ENCODE results near the gene PDK1.
"Not testable (repeated sequence)": the region's sequence is repeated elsewhere in the genome, so short reads cannot be mapped to it uniquely, and the experiment has no call there.

The PDK1 gene

DNA sequence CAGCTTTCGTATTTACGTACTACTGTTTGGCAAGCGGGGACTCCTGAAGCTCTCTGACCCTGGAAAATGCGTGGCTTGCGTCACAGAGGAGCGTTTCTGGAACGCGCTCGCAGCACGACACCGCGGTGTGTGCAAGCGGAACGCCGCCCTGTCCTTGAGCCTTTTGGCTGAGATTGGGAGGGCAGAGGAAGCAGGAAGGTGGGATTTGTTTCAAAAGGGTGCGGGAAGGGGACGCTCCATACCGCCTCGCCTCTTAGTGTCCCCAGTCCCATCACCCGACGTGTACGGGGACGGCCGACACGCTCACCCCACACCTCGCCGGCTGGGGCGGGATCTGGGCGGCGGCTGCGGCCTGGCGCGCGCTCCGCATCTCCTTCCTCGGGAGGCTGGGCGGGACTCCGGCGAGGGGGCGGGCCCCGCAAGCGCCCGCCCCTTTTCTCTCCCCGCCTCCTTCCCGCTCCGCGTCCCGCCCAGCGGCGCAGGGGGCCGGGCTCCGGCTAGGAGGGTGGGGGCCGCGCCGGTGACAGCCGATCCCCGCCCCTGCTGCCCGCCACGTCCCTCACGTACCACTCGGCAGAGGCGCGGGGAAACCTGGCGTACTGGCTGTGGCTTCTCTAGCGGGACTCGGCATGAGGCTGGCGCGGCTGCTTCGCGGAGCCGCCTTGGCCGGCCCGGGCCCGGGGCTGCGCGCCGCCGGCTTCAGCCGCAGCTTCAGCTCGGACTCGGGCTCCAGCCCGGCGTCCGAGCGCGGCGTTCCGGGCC, at the start of gene PDK1:
PDK1 (plus strand) TSS at position 569 of the 762 bp plus-strand sequence; CDS start at position 630, 61 bp downstream.
- peak; percentile 73 for DNase-seq (ENCODE audit: low read depth)

DNA sequence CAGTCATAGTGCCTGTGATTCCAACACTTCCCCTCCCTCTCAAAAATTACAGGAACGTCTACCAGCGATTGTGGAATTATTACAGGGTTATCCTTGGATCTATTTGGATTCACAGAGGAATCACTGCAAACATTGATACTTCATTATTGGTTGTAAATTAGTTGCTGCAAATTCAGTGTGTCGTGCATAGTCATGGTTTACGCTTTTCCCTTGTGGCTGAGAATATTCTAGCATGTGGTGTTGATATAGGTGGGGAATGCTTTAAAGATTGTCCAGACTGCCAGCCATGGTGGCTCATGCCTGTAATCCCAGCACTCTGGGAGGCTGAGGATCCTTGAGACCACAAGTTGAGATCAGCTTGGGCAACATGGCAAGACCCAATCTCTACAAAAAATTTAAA, 48.7 kb upstream of the PDK1 start:
- no peak for DNase-seq (ENCODE audit: low read depth)

DNA sequence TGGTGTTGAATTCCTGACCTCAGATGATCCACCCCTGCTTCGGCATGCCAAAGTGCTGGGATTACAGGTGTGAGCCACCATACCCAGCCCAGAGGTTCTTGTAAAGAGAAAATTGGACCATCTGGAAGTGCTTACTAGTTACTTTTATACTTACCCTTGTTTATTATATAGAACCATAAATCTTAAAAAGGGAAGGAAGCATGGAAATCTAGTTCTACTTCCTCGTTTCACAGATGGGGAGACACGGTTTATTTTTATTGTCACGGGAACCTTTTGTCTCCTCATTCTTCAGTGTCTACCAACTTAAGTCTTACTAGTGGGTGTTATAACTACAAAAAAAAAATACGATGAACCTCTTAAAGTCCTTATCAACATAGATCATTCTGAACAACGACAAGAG, 45.8 kb upstream of the PDK1 start:
- no peak for DNase-seq (ENCODE audit: low read depth)

DNA sequence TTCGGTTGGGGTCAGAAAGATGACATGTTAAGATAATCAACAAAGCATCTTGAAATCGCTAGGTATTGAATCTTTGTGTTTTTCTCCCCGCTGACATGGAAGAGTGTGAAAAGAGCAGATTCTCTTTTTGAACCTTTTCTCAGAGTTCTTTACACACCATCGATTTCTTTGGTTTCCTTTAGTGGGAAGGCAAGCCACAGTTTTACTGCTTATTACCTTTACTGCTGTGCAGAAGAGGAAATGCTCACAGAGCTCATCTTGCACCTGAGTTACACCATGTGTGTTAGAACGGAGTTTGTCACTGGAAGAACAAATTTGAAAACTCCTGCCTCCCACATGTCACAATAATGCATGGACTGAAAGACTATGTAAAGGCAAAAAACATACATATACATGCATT, 45.3 kb upstream of the PDK1 start:
- DNase-seq (ENCODE audit: low read depth) = no peak

DNA sequence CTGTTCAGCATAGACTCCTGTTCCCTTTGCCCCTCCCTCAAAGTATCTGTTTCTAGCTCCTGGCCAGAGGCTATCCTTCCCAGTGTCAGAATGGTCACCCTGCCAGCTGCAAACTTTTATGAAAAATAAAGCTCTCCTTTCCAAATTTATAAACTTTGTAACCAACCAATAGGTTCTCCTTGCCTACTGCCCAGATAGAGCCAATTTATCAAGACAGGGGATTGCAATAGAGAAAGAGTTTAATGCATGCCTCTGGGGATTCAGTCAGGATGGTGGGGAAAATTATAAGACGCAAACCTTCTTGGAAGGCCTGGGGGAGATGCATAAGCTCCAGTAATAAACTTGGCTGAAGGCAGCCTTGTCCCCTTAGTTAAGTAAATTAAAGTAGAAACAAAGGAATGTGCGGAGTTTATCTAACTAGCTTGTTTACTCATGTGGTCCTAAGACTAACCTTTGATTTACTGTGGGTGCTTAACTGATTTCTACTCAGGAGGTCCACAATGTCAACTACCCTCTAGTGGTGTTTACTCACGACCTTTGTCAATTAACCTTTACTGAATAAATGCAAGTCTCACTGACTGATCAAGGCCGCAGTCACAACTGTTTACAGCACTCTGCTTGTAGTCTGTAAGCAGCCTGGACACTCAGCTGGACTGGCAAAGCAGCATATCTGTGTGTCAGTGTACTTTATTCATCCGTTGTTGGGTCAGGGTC, 42.9 kb upstream of the PDK1 start:
- no peak for DNase-seq (ENCODE audit: low read depth)

DNA sequence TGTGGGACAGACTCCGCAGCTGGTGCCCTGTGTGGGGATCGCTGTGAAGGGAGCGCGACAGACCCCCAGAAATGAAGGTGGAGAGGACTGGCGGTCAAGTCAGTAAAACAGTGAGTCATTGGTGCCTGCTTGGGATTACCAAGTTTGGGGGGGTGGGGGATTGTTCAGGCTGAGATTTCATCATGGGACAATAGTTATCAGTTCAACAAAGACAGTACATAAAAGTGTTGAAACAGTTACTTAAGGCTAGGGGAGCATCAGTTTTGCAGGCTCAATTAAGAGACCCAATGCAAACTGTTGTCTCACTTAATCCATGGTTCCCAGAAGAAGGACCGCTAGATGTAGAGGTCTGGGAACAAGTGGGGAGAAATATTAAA, 42.4 kb upstream of the PDK1 start:
- no peak for DNase-seq (ENCODE audit: low read depth)

DNA sequence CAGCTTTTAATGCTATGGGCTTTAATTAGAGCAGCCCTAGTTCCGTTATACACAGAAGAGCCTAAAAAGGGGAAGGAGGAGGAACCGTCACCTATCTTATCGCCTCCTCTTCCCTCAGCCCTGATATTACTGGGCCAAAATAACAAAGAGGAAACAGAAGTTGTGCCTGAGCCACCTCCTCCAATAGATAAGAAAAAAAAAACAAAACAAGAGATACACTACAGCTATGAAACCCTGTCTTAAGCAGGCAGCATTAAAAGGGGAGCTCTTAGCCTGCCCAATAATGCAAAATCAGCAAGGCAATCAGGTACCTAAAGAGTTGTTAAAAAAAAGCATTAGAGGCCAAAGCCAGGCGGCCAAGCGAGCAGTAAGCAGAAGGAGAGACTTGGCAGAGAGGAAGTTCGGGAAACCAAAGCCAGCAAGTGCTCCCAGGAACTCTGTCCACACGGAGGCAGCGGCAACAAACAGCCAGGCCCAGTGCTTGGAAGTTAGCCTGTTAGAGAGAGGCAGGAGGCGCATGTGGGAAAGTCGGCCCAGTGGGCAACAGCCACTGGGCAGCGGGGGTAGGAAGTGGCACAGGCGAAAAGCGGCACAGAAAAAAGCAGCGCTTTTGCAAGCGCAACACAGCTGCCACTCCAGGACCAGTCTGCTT, 41.8 kb upstream of the PDK1 start:
- DNase-seq (ENCODE audit: low read depth) = no peak

DNA sequence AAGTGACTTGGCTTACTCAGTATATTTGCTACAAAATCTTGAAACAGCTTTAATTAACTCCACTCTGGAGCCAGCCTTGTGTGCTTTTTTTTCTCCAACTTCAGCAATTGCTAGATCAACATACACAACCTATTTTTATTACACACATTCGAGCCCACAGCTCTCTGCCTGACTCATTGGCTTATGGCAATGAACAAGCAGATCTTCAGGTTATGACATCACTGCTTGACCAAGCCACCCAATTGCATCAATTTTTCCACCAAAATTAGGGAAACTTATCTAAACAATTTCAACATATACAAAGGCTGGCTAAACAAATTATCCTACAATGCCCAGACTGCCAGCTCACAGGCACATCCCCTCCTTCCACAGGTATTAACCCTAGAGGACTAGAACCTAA, 39.6 kb upstream of the PDK1 start:
- no peak for DNase-seq (ENCODE audit: low read depth)

DNA sequence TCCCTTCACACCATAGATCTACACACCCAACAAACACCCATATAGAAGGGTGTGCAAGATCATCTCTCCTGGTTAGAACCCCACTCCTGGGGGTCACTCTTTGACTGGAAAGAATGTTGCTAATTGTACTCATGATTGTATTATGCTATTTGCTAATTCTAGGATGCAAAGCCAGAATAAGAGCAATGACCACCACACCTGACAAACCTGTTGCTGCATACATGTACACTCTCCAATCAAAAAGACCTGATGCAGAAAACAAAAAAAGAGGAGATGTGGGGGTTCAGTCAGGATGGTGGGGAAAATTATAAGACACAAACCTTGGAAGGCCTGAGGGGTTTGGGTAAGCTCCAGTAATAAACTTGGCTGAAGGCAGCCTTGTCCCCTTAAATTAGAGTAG, 36.9 kb upstream of the PDK1 start:
- DNase-seq (ENCODE audit: low read depth) = no peak

DNA sequence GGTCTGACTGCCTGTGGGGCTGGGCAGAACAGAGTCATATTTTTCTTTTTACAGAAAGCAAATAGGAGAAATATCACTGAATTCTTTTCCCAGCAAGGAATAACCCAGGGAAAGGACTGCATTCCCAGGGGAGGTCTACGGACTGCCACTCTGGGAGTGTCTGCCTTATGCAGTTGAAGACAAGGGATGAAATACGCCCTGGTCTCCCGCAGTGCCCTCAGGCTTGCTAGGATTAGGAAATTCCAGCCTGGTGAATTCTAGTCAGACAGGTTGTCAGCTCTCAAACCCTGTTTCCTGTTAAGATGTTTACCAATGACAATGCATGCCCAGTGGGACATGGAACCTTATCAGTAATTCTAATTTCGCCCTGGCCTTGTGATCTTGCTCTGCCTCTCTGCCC, 30.3 kb upstream of the PDK1 start:
- DNase-seq (ENCODE audit: low read depth) = no peak

DNA sequence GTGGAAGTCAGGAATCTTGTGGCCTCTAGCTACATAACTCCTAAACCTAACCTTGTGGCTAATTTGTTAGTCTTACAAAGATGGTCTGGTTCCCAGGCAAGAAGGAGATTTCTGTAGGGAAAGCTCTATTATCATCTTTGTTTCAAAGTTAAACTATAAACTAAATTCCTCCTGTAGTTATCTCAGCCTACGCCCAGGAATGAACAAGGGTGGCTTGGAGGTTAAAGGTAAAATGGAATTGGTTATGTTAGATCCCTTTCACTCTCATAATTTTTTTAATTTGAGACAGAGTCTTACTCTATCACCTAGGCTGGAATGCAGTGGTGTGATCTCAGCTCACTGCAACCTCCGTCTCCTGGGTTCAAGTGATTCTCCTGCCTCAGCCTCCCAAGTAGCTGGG, 24.6 kb upstream of the PDK1 start:
- DNase-seq (ENCODE audit: low read depth) = no peak

DNA sequence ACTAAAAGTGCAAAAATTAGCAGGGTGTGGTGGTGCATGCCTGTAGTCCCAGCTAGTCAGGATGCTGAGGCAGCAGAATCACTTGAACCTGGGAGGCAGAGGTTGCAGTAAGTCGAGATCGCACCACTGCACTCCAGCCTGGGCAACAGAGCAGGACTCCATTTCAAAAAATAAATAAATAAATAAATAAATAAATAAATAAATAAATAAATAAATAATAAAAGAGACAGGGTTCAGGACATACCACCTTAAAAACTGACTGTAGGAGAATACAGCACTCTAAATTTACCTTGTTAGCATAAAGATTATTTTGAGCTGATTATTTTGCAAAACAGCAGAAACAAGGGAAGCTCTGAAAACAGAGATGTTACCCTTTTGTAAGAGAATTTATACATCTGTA, 23.4 kb upstream of the PDK1 start:
- DNase-seq (ENCODE audit: low read depth) = not testable (repeated sequence)

DNA sequence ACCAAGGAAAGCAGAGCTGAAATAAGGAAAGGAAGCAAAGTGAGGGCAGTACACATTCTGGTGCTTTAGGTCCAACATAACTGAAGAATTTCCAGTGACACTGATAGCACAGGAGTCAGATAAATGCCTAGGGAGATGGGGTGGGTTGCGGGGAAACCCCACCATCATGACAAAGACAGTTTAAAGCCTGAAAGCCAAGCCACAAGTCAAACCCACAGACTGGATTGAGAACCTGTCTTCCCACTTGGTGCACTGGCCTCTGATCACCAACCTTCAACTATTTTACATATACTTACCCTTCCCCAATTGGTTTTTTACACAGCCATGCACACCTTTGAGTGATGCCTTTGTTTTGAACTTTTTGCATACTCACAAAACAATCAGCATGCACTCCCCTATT, 22.2 kb upstream of the PDK1 start:
- DNase-seq (ENCODE audit: low read depth) = no peak

DNA sequence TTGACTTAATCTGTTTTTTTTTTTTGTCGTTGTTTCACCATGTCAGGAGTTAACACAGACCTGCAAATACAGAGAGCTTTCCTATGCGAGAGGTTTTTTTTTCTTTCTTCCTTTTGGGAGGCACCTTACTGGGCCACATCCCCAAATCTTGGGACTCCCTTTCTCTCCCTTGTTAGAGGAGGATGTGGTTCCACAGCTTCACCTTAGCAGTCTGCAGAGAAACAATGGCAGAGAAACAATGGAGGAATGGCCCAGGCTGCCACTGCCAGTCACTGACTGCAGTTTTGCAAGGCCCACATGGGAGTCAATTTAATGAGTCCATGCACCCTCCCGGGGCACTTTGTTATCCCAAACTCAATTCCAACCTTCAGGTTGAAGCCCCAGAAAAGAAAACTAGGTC, 20.8 kb upstream of the PDK1 start:
- DNase-seq (ENCODE audit: low read depth) = no peak

DNA sequence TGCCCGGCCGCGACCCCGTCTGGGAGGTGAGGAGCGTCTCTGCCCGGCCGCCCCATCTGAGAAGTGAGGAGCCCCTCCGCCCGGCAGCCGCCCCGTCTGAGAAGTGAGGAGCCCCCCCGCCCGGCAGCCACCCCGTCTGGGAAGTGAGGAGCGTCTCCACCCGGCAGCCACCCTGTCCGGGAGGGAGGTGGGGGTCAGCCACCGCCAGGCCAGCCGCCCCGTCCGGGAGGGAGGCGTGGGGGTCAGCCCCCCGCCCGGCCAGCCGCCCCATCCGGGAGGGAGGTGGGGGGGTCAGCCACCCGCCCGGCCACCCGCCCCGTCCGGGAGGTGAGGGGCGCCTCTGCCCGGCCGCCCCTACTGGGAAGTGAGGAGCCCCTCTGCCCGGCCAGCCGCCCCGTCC, 18.0 kb upstream of the PDK1 start:
- not testable (repeated sequence) for DNase-seq (ENCODE audit: low read depth)

DNA sequence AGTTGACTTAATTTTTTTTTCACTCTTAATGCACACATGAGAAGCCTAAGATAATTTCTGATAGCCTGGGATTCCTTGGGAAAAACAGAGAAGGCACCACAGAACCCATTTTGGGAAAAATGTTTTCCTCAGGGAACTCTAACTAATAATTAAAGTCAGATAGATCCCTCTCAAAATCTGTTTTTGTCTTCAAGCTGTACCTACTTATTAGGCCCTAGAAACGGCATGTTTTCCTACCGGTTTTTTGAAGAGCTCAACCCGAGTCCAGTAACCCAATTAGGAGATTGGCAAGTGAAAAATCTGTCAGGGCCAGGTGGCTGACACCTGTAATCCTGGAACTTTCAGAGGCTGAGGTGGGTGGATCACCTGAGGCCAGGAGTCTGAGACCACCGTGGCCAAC, 16.1 kb upstream of the PDK1 start:
- DNase-seq (ENCODE audit: low read depth) = no peak

DNA sequence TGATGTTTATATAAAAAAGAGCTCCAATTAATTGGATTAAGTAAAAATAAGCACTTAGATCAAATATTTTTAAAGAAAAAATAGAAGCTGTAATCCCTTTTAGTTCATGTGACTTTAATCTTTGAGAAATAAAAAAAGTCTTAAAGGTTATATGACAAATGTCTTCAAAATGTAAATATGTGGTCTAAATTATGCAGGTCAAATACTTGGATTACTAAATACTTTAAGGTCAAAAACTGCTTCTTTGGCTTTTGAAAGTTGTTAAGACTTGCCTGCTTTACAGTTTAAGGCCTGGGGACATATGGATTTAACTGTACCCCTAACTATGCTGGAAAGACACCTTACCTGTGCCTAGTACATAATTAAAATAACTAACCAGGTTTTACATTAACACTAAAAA, 15.5 kb upstream of the PDK1 start:
- no peak for DNase-seq (ENCODE audit: low read depth)

DNA sequence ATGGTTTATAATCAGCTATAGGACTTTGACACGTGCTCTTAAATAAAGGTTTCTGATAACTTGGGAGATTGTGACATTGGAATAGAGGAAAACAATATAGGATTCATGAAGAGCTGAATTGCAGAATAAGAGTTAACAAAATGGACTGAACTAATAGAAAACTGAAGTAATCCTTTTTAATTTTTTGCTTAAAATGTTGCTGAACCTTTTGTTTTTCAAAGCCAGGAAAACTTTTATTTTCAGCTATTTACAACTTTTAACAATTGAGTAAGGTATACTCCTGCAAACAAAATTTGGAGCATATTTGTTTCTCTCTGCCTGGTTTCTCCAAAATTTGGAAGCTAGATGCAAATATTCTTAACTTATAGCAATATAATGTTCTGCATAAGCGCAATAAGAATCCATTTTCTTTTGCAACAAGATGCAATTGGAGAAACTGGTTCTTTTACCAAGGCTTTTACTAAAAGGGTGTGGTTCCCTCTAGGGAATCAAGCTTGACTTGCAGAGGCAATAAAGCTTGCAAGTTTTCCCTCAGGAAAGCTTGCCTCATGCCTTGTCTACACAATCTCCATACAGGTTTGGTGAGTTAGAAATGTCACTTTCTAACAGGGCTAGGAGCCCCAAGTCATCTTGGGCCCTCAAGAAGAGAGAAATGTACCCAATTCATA, 10.3 kb upstream of the PDK1 start:
- no peak for DNase-seq (ENCODE audit: low read depth)

DNA sequence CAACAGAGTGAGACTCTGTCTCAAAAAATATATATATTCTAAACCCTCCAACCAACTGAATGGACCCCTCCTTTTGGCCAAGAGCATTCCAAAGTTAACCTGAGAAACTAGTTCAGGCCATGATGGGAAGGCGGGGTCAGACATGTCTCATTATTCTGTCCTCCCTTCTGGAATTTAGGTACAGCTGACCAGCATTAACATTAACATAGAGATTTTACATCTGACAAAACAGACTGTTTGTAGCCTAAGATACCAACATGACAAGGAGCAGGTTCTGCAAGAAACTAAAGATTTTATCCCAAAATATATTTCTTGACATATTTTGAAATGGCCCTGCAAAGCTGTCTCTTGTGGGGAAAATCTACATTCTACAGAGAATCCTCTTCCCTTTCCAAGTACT, 6.8 kb upstream of the PDK1 start:
- DNase-seq (ENCODE audit: low read depth) = no peak

DNA sequence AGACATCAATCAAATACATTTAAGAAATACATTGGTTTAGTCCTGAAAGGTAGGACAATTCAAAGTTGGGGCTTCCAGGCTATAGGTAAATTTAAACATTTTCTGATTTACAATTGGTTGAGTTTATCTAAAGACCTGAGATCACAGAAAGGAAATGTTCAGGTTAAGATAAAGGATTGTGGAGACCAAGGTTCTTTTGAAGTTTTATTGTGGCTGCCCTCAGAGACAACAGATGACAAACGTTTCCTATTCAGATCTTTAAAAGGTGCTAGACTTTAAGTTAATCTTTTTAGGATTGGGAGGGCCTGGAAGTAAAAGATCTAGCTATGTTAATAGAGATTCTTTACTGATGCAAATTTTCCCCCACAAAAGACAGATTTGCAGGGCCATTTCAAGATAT, 6.1 kb upstream of the PDK1 start:
- not testable (repeated sequence) for DNase-seq (ENCODE audit: low read depth)

DNA sequence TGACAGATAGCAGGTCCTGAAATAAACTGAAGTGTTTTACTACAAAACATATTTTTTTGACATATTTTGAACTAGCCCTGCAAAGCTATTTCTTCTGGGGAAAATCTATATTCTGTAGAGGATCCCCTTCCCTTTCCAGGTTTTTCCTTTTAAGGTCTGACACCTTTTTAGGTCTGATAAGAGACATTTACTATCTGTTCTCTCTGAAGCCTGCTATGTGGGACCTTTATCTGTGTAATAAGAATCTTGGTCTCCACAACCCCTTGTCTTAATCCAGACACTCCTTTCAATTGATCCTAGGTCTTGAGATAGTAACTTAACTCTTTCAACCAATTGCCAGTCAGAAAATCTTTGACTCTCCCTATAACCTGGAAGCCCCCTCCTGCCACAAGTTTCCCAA, 5.5 kb upstream of the PDK1 start:
- no peak for DNase-seq (ENCODE audit: low read depth)

DNA sequence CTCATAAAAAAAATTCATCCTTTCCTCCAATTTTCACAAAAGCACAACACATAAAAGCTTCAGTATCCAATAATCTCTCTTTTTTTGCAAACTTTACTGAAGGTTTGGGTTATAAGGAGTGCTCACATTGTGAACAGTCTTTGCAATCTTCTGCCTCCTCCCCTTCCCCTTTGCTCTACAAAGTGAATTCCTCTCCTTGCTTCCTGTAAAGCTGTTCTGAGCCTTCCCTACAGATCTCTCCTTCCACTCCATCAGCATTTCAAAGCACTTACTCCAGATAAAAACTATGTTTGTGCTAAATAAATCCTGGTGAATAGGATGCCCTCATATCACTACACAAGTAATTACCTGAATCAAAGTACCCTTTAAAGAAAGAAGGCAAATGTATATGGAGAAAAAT, 4.6 kb upstream of the PDK1 start:
- DNase-seq (ENCODE audit: low read depth) = no peak
